ENCODE results near the gene PRSS22.

DNA sequence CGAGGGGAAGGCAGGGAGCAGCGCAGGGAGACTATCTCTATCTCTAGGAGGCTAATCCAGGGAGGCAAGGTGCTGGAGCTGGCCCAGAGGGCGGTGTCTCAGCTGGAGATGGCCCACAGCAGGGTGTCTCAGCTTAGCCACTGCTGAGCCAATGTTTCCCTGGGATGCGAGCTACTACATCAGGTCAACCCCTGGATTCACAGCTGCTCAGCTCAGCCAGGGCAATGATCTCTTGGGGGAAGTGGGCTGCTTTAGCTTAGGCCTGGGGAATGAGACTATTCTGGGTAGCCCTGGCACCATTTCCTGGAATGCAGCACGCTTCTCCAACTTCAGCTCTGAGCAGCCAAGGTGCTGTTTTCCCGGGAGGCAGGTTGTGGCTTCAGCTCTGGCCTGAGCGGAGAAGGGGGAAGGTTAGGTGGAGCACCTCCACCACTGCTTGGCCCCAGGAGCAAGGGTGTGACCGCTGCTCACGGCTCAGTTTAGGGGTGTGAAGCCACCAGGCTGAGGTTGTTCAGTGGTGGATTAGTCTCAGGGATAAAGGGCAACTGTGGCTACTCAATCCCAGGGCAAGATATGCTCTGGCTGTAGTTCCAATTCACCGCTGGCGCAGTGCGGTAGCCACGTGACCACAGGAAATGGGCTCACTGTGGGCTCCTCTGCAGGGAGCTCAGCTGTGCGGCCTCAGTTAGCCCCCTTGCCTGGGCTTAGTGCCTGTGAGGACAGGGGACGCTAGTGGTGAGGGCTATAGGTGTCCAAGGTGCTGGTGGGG is 46.1 kb downstream of the PRSS22 start:
- TF ChIP-seq, protein P1, sequence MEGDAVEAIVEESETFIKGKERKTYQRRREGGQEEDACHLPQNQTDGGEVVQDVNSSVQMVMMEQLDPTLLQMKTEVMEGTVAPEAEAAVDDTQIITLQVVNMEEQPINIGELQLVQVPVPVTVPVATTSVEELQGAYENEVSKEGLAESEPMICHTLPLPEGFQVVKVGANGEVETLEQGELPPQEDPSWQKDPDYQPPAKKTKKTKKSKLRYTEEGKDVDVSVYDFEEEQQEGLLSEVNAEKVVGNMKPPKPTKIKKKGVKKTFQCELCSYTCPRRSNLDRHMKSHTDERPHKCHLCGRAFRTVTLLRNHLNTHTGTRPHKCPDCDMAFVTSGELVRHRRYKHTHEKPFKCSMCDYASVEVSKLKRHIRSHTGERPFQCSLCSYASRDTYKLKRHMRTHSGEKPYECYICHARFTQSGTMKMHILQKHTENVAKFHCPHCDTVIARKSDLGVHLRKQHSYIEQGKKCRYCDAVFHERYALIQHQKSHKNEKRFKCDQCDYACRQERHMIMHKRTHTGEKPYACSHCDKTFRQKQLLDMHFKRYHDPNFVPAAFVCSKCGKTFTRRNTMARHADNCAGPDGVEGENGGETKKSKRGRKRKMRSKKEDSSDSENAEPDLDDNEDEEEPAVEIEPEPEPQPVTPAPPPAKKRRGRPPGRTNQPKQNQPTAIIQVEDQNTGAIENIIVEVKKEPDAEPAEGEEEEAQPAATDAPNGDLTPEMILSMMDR (IDR thresholded peaks at IDR 0.05) = no peak
- no peak for TF ChIP-seq EZH2 (IDR thresholded peaks at IDR 0.05; ENCODE audit: borderline replicate concordance, insufficient read depth, low read depth, low read length, poor library complexity, severe bottlenecking)

All from B cell (primary cell).